GM18508 (cell line): Measurements from ENCODE around the gene SH3GLB2.
"Not testable (repeated sequence)": the region's sequence is repeated elsewhere in the genome, so short reads cannot be mapped to it uniquely, and the experiment has no call there.

Source experiments
- ATAC-seq: cut with Tn5 transposase; IDR thresholded peaks from one replicate; pipeline ENCODE4 v1.9.1; 2021; ENCODE audit warnings: moderate number of reproducible peaks; ENCODE audit not compliant: insufficient read depth, unreplicated experiment

SH3GLB2 gene

GRCh38 chr9:129054163-129054851 lies 26.2 kb upstream of the SH3GLB2 start:
- no peak for ATAC-seq

- no peak for ATAC-seq
Observed at GRCh38 chr9:129053020-129053419, 24.9 kb upstream of the SH3GLB2 start.

- ATAC-seq: no peak
Observed at GRCh38 chr9:129052592-129052991, 24.5 kb upstream of the SH3GLB2 start.

- no peak for ATAC-seq
Observed at GRCh38 chr9:129042016-129042415, 13.9 kb upstream of the SH3GLB2 start.

GRCh38 chr9:129040113-129040643 lies 12.0 kb upstream of the SH3GLB2 start:
- no peak for ATAC-seq

GRCh38 chr9:129038109-129038852 lies 10.2 kb upstream of the SH3GLB2 start:
- no peak for ATAC-seq

GRCh38 chr9:129037767-129038098 lies 9.6 kb upstream of the SH3GLB2 start:
- no peak for ATAC-seq

- ATAC-seq: no peak
Observed at GRCh38 chr9:129036923-129037766, 9.0 kb upstream of the SH3GLB2 start.

GRCh38 chr9:129036241-129036922 lies 8.3 kb upstream of the SH3GLB2 start, which contains the start of gene MIGA2:
TSS of gene MIGA2 (plus strand) at chr9:129036626. CDS start at chr9:129040595, 3,969 bp downstream.
- ATAC-seq: peak; percentile 91

- ATAC-seq: not testable (repeated sequence)
Observed at GRCh38 chr9:129035838-129036237, 7.7 kb upstream of the SH3GLB2 start.

GRCh38 chr9:129033216-129033615 lies 5.1 kb upstream of the SH3GLB2 start:
- no peak for ATAC-seq

- no peak for ATAC-seq
Observed at GRCh38 chr9:129032541-129033159, 4.5 kb upstream of the SH3GLB2 start.

- ATAC-seq: no peak
Observed at GRCh38 chr9:129031514-129031913, 3.4 kb upstream of the SH3GLB2 start.

- ATAC-seq: no peak
Observed at GRCh38 chr9:129030191-129030590, 2.1 kb upstream of the SH3GLB2 start.

GRCh38 chr9:129027685-129028191 lies 393 bp downstream of the SH3GLB2 start:
- no peak for ATAC-seq

GRCh38 chr9:129027224-129027684 lies 877 bp downstream of the SH3GLB2 start:
- ATAC-seq: no peak

- ATAC-seq: no peak
Observed at GRCh38 chr9:129026442-129027223, 1.5 kb downstream of the SH3GLB2 start.

GRCh38 chr9:129023908-129024233 lies 4.3 kb downstream of the SH3GLB2 start:
- no peak for ATAC-seq
